HL-60 (cell line): Measurements from ENCODE around the gene CALM3.

Experiments
- CTCF ChIP-seq: IDR thresholded peaks from one replicate; pipeline ENCODE4 v1.5.1; 2011; ENCODE audit warnings: low read length, control low read depth, inconsistent platforms; ENCODE audit not compliant: insufficient read depth
- GABPA ChIP-seq: IDR thresholded peaks from 2 replicates; pipeline ENCODE4 v1.6.1; 2012; ENCODE audit warnings: low read depth
- POLR2AphosphoS5 ChIP-seq: IDR thresholded peaks from 2 replicates; pipeline ENCODE4 v1.6.1; 2012; ENCODE audit warnings: low read depth
- SPI1 ChIP-seq: IDR thresholded peaks from 2 replicates; pipeline ENCODE4 v1.6.1; 2012; ENCODE audit warnings: low read depth, mild to moderate bottlenecking, borderline replicate concordance
- TF ChIP-seq, protein P1 (sequence below): IDR thresholded peaks from 2 replicates; pipeline ENCODE4 v1.6.1; 2012; ENCODE audit warnings: low read depth; ENCODE audit not compliant: insufficient replicate concordance

DNA sequence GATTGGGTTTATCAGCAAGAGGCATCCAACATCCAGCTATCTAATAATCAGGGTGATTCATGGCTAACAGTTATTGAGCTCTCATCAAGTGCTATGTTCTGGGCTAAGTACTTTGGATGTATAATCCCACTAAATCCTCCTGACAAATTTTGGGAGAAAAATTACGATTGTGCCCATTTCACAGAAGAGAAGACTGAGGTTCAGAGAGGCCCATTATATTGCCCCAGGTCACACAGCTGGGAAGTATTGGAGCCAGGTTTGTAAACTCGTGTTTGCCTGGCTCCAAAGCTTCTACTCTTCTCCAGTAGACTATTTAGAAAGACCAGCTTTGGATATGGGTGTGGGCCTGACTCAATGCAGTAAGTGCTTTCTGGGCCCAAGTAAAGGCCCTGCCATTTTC lies 20.9 kb upstream of the CALM3 start:
- no peak for TF ChIP-seq POLR2AphosphoS5
- TF ChIP-seq CTCF = no peak
- TF ChIP-seq, protein P1, sequence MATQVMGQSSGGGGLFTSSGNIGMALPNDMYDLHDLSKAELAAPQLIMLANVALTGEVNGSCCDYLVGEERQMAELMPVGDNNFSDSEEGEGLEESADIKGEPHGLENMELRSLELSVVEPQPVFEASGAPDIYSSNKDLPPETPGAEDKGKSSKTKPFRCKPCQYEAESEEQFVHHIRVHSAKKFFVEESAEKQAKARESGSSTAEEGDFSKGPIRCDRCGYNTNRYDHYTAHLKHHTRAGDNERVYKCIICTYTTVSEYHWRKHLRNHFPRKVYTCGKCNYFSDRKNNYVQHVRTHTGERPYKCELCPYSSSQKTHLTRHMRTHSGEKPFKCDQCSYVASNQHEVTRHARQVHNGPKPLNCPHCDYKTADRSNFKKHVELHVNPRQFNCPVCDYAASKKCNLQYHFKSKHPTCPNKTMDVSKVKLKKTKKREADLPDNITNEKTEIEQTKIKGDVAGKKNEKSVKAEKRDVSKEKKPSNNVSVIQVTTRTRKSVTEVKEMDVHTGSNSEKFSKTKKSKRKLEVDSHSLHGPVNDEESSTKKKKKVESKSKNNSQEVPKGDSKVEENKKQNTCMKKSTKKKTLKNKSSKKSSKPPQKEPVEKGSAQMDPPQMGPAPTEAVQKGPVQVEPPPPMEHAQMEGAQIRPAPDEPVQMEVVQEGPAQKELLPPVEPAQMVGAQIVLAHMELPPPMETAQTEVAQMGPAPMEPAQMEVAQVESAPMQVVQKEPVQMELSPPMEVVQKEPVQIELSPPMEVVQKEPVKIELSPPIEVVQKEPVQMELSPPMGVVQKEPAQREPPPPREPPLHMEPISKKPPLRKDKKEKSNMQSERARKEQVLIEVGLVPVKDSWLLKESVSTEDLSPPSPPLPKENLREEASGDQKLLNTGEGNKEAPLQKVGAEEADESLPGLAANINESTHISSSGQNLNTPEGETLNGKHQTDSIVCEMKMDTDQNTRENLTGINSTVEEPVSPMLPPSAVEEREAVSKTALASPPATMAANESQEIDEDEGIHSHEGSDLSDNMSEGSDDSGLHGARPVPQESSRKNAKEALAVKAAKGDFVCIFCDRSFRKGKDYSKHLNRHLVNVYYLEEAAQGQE = no peak
- no peak for TF ChIP-seq SPI1
- TF ChIP-seq GABPA = no peak
